ENCODE data around the gene BMP7. TPM values are rescaled to one million over a fixed set of nuclear protein-coding genes. Genes with fewer than 3 reads are reported as not detected.

BMP7 gene
- total and polyA plus RNA-seq, 2 donors (not counting 3 experiments of a cell fraction or from before 2014, with no cell fraction given) = not detected

GRCh38 chr20:57137676-57138075 is 128.8 kb downstream of the BMP7 start:
- Histone ChIP-seq H3K36me3 (ENCODE audit: control insufficient read depth in 2 of 2, extremely low read depth in 1 of 2, insufficient read depth in 2 of 2, low read length in 2 of 2) (no peaks in the 10 kb centered on the region), H3K27ac (ENCODE audit: insufficient read depth, low read depth, low read length) (no peak overlapping the region), H3K4me2 (ENCODE audit: insufficient read depth, low read length) (no peak overlapping the region), H3K9me3 (replicated peaks; ENCODE audit: control insufficient read depth, insufficient read depth, low read length) (no peaks in the 10 kb centered on the region), H3K79me2 (ENCODE audit: control insufficient read depth, insufficient read depth, low read length) (no peaks in the 10 kb centered on the region), H3K9ac (replicated peaks; ENCODE audit: extremely low read depth, insufficient read depth, low read length) (no peak overlapping the region), H4K20me1 (replicated peaks; ENCODE audit: control insufficient read depth, extremely low read depth, insufficient read depth, low read length) (no peaks in the 10 kb centered on the region), H3K27me3 (ENCODE audit: control insufficient read depth in 2 of 2, insufficient read depth in 2 of 2, low read length in 2 of 2) (no peaks in the 10 kb centered on the region), H3K4me1 (ENCODE audit: control insufficient read depth, extremely low read depth, insufficient read depth, low read length) (no peaks in the 10 kb centered on the region), H2AFZ (ENCODE audit: low read depth, low read length) (no peak overlapping the region), H3K4me3 (replicated peaks in 1 of 3; ENCODE audit: insufficient read depth in 1 of 3, low read depth in 1 of 3, low read length in 3 of 3) (no peak overlapping the region), H3K9me1 (replicated peaks; ENCODE audit: control insufficient read depth, extremely low read depth, insufficient read depth, low read length) (no peaks in the 10 kb centered on the region)
- dilution Hi-C loops (cut with MboI; ENCODE audit: extremely low pct_ligation_motif_present, low sequenced_read_pairs) (no loop called here), intact Hi-C loops (cut with micrococcal nuclease) (no loop called here)
- DNase-seq (ENCODE audit: low read depth, low spot score) (no peak), FAIRE-seq (no peak)
- ChIA-PET POLR2A (no interaction called here), CTCF (no interaction called here)
- BruUV-seq (replicated peaks) = no TSS peak
- TF ChIP-seq, protein P1, sequence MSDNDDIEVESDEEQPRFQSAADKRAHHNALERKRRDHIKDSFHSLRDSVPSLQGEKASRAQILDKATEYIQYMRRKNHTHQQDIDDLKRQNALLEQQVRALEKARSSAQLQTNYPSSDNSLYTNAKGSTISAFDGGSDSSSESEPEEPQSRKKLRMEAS (IDR thresholded peaks at IDR 0.05; ENCODE audit: insufficient read depth, insufficient read length) = no peak
- TF ChIP-seq POLR2A (IDR thresholded peaks at IDR 0.05; ENCODE audit: low read depth, low read length) (no peak), JUN (IDR thresholded peaks at IDR 0.05; ENCODE audit: borderline replicate concordance, insufficient read depth, insufficient read length, low read depth) (no peak), MYC (IDR thresholded peaks at IDR 0.05; ENCODE audit: low read depth, low read length) (no peak), CTCF (IDR thresholded peaks at IDR 0.05; ENCODE audit: extremely low read depth in 1 of 2, insufficient read depth in 1 of 2, low read depth in 1 of 2, low read length in 2 of 2) (no peak), EZH2 (IDR thresholded peaks at IDR 0.05; ENCODE audit: borderline replicate concordance, low read depth, low read length, severe bottlenecking) (no peak), GATA2 (IDR thresholded peaks at IDR 0.05; ENCODE audit: insufficient read depth, insufficient read length, low read depth, low read length) (no peak), FOS (IDR thresholded peaks at IDR 0.05; ENCODE audit: borderline replicate concordance, insufficient read depth, low read length) (no peak), POLR2AphosphoS5 (IDR thresholded peaks at IDR 0.05; ENCODE audit: insufficient read depth, low read depth, low read length) (no peak)

Data from endothelial cell of umbilical vein (primary cell).